ENCODE results near the gene SH3PXD2A.
"Not testable (repeated sequence)": the region's sequence is repeated elsewhere in the genome, so short reads cannot be mapped to it uniquely, and the experiment has no call there.

SH3PXD2A gene

GRCh38 chr10:103849880-103850571 is 5.3 kb downstream of the SH3PXD2A start:
- DNase-seq, result no peak

DNA sequence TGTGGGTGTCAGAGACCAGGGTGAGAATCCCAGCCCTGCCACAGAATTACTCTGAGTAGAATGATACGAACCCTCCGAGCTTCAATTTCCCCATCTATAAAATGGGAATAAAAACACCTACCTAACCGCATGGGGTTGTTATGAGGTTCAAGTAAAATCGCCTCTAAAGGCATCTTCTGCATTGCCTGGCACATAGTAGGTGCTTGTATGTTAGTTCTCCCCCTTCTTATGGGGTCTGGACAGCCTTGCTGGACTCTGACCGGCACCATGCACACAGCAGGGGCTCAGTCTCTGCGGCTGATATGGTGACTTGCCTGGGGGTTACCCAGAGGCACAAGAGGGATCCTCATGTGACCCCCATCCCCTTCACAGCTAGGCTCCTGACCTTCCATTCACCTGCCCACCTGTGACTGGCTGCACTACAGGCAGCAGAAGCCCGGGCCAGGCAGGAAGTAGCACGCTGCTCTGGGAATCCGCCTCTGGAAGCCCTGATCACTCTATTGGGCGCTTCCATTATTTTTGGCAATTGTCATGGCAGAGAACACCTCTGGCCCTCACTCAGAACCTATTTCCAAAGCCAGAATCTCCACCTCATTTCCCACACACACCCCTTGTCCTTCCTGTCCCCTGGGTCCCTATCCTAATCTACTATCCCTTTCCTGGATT is 6.0 kb downstream of the SH3PXD2A start:
- DNase-seq, result no peak

DNA sequence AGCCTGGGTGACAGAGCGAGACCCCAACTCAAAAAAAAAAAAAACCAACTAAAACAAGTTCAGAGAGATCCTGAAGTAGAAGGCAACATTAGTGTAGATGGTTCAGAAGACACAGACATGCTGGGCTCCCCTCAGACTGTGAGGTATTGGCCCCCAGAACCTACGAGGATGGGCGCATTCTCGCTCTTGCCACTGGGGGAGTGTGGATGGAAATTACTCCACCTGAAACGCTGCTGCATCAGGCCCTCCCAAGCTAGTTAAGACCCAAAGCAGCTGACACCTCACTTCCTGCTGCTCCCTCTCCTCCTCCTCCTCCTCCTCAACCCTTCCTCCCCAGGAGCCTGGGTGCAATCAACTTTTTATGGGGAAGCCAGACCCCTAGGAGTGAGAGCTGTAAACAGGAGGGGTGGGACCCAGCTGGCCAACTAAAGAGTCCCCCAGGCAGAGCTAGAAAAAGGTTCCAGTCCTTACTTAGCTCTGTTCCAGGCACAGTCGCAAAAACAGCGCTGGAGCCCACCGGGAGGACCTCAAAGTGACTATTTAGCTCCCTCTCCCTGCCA is 7.4 kb downstream of the SH3PXD2A start:
- DNase-seq, result no peak

- no peak for DNase-seq
Observed at GRCh38 chr10:103847346-103847745, 8.0 kb downstream of the SH3PXD2A start.

GRCh38 chr10:103845972-103846371 is 9.4 kb downstream of the SH3PXD2A start:
- no peak for DNase-seq

DNA sequence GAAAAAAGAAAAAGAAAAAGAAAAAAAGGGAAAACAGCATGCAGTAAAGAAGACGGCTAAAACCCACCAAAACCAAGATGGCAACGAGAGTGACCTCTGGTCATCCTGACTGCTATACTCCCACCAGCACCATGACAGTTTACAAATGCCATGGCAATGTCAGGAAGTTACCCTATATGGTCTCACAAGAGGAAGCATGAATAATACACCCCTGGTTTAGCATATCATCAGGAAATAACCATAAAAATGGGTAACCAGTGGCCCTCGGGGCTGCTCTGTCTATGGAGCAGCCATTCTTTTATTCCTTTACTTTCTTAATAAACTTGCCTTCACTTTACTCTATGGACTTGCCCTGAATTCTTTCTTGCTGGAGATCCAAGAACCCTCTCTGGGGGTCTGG is 10.0 kb downstream of the SH3PXD2A start:
- not testable (repeated sequence) for DNase-seq

- no peak for DNase-seq
Observed at GRCh38 chr10:103843854-103844570, 11.4 kb downstream of the SH3PXD2A start.

- no peak for DNase-seq
Observed at GRCh38 chr10:103843045-103843444, 12.3 kb downstream of the SH3PXD2A start.

DNA sequence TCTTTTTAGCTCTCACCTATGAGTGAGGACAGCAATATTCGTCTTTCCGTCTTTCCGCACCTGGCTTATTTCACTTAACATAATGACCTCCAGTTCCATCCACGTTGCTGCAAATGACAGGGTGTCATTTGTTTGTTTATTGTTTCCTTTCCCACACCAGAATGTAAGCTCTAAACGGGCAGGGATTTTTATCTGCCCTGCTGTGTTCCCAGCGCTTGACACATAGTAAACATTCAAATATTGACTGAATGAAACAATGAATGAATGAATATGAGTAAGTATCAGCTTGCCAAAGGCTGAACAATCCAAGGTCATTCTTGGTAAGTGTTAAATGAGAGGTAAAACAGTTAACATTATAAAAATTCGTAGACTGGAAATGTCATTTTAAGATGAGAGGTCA is 12.8 kb downstream of the SH3PXD2A start:
- DNase-seq, result no peak

DNA sequence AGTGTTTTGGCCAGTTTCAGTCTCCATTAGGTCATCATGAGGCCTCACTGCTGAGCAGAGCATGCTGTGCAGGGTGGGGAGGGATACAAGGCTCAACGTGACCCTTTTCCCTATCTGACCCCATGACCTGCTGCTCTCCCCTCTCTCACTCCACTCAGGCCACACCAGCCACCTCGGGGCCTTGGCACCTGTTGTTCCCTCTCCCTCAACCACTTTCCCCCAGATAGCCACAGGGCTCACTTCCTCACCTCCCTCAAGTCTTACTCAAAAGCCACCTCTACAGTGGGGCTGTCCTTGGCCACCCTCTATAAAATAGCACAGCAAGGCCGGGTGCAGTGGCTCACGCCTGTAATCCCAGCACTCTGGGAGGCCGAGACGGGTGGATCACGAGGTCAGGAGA is 13.9 kb downstream of the SH3PXD2A start:
- no peak for DNase-seq

DNA sequence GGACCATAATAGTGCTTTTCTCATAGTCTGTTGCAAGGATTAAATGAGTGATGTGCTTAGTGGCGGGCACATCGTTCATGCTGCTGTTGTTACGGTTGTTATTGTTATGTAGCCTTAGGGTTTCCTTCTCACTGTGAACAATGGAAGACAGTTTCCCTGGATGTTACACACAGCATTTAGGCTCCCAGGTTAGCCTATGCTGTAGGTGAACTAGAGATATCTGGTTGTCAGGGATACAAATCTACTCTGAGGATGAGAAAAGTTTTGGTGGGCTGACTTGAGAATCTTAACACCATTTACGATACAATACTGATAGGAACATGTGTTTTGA is 14.7 kb downstream of the SH3PXD2A start:
- DNase-seq, result no peak

GRCh38 chr10:103839872-103840739 is 15.3 kb downstream of the SH3PXD2A start:
- peak; percentile 89 for DNase-seq

GRCh38 chr10:103839519-103839871 is 15.9 kb downstream of the SH3PXD2A start:
- no peak for DNase-seq

- DNase-seq, result no peak
Observed at GRCh38 chr10:103838862-103839518, 16.4 kb downstream of the SH3PXD2A start.

DNA sequence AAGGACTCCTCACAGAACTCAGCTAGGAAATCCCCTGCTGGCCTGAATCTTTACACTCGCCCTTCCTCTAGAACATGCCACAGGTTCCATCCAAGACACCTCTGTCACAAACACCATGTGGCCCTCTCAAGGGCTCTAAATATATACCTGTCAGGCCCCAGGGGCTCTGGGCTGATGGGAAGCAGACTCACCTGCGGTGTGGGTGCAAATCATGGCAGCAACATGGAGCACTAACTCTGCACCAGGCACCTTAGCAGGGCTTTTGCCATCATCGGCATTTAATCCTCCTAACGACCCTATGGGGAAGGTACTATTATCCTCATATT is 17.3 kb downstream of the SH3PXD2A start:
- no peak for DNase-seq

- DNase-seq, result no peak
Observed at GRCh38 chr10:103837370-103838069, 17.9 kb downstream of the SH3PXD2A start.

DNA sequence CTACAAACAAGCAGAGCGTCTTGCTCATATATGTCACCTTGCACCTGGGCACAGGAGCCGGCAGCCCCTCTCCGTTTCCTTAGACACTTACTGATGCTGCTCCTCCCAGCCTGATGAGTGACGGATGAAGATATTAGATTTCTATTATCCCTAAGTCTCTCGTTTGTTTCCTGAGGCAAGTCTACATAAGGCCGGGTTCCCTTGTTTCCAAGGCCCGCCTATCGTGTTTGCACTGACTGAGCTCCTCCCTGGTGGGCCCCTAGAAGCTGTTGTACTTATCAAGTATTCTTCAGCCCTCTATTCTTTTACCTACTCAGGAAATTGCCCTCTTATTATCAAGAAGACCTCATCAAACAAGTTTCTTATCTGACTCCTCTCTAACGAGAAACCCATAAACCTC is 18.5 kb downstream of the SH3PXD2A start:
- no peak for DNase-seq

DNA sequence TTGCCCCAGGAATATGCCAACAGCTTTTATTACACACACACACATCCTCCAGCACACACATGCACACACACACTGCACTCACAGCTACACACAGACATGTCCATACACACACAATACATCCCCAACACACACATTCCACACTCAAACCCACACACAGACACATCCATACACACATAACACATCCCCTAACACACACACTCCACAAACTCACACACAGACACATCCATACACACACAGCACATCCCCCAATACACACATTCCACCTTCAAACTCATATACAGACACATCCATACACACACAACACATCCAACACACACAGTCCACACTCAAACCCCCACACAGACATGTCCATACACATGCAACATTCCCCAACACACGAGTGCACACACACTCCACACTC is 19.1 kb downstream of the SH3PXD2A start:
- DNase-seq, result no peak

DNA sequence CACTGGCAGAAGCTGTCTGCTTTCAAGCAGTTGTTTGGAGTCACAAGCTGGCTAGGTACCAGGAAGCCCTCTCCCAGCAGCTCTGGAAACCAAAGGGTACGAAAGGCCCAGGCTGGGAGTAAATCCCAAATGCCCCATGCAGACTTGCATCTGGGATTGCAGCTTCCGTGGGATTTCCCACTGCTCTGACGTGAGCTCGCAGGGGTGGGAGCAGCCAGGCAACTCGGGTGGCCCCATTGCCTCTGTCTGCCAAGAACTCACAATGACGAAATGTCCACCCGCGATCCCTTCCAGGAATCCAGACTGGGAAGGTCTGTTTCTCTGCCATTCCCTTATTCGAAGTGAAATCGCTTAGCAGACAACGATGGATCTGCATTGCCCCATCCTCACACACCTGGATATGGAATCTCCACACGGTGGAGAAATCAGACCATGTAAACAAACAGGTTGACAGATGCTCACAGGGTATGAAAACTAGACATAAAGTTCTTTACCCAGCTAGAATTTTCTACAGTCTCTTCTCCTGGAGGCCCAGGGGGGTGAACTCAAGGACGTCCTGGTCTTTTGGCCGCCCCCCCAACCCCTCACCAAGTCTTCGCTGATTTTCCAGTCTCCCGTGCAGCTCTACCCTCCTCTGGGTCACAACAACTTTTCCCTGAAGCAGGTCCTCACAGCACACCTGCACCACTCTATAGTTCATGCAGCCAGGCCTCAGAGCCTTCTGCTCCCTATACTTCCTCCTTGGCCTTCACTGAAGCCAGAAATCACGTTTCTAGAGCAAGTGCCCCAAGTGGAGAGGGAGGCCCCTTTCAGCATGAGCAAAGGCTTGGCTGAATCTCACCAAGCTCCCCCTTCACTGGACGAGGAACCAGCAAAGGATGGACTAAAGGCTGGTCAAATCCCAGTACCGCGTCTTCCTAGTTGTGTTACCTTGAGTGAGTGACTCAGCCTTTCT is 20.0 kb downstream of the SH3PXD2A start:
- DNase-seq, result no peak

DNA sequence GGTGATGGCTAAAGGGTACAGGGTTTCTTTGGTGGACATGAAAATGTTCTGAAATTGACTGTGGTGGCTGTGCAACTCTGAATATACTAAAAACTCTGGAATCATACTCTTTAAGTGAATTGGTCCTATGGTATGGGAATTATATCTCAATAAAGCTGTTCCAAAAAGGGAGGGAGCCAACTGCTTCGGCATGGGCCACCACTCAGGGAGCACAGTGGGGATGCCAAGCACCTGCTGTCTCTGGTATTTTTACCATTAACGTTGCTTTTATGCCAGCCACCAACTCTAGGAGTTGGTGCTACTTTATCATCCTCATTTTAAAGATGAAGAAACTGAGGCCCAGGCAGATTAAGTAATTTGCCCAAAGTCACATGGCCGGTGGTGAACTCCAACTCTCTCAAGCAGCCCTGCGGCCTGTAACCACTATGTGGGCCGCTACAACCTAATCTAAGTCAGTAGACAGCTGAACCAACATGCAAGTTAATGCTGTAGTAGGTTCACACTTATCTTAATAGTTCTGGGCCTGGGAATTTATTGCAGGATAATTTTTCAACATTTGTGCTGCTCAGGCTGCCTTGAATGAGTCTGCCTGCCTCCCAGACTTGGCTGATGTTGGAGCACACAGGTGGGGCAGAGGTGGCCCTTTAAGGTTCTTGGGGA is 20.8 kb downstream of the SH3PXD2A start:
- no peak for DNase-seq
